ENCODE measurements around the gene TBX3.

GRCh38 chr12:114703060-114703493 lies 19.1 kb upstream of the TBX3 start:
- TF ChIP-seq CTCF (IDR thresholded peaks at IDR 0.05) (no peak), POLR2A (IDR thresholded peaks at IDR 0.05) (no peak), EP300 (IDR thresholded peaks at IDR 0.05) (no peak)
